ENCODE results near the gene EPHA5.

DNA sequence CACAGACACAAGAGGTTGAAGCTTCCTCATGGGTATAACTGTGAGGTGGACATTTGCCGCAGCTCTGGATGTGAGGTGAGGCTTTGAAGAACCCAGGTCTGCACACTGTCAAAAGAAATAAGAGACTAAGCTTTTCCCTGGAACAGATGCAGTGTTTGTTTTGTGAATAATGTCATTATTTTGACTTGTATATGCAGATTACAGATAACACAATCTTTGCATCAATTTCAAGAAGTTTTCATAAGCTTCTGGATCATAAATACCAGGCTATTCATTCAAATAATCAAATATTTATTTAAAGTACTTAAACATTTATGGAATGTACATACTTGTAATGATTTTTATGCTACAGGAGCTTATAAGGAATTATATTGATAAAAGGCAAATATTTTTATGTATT, 174.8 kb downstream of the EPHA5 start:
- TF ChIP-seq, protein P1, sequence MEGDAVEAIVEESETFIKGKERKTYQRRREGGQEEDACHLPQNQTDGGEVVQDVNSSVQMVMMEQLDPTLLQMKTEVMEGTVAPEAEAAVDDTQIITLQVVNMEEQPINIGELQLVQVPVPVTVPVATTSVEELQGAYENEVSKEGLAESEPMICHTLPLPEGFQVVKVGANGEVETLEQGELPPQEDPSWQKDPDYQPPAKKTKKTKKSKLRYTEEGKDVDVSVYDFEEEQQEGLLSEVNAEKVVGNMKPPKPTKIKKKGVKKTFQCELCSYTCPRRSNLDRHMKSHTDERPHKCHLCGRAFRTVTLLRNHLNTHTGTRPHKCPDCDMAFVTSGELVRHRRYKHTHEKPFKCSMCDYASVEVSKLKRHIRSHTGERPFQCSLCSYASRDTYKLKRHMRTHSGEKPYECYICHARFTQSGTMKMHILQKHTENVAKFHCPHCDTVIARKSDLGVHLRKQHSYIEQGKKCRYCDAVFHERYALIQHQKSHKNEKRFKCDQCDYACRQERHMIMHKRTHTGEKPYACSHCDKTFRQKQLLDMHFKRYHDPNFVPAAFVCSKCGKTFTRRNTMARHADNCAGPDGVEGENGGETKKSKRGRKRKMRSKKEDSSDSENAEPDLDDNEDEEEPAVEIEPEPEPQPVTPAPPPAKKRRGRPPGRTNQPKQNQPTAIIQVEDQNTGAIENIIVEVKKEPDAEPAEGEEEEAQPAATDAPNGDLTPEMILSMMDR (IDR thresholded peaks at IDR 0.05; ENCODE audit: insufficient read depth, low read length): no peak
- no peak for TF ChIP-seq POLR2AphosphoS5 (IDR thresholded peaks at IDR 0.05; ENCODE audit: low read depth)
- no peak for TF ChIP-seq SPI1 (IDR thresholded peaks at IDR 0.05; ENCODE audit: borderline replicate concordance, low read depth)
- TF ChIP-seq, protein P2, sequence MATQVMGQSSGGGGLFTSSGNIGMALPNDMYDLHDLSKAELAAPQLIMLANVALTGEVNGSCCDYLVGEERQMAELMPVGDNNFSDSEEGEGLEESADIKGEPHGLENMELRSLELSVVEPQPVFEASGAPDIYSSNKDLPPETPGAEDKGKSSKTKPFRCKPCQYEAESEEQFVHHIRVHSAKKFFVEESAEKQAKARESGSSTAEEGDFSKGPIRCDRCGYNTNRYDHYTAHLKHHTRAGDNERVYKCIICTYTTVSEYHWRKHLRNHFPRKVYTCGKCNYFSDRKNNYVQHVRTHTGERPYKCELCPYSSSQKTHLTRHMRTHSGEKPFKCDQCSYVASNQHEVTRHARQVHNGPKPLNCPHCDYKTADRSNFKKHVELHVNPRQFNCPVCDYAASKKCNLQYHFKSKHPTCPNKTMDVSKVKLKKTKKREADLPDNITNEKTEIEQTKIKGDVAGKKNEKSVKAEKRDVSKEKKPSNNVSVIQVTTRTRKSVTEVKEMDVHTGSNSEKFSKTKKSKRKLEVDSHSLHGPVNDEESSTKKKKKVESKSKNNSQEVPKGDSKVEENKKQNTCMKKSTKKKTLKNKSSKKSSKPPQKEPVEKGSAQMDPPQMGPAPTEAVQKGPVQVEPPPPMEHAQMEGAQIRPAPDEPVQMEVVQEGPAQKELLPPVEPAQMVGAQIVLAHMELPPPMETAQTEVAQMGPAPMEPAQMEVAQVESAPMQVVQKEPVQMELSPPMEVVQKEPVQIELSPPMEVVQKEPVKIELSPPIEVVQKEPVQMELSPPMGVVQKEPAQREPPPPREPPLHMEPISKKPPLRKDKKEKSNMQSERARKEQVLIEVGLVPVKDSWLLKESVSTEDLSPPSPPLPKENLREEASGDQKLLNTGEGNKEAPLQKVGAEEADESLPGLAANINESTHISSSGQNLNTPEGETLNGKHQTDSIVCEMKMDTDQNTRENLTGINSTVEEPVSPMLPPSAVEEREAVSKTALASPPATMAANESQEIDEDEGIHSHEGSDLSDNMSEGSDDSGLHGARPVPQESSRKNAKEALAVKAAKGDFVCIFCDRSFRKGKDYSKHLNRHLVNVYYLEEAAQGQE (IDR thresholded peaks at IDR 0.05; ENCODE audit: insufficient replicate concordance, low read depth): no peak
- TF ChIP-seq GABPA (IDR thresholded peaks at IDR 0.05; ENCODE audit: low read depth): no peak
